Activated CD4-positive, alpha-beta T cell treated with anti-CD3 and anti-CD28 coated beads, Interleukin-2, amount 10 ng/mL, durations not matched to agents 7 days and 5 days (primary cell): ENCODE data around the gene TMEM61. TPM values are rescaled to one million over a fixed set of nuclear protein-coding genes. Genes with fewer than 3 reads are reported as not detected.
A peak's percentile ranks its signal among the peaks of the same experiment; 100 is the strongest.
"Not testable (repeated sequence)": the region's sequence is repeated elsewhere in the genome, so short reads cannot be mapped to it uniquely, and the experiment has no call there.

Experiments used
- CTCF ChIA-PET: fragments of 350-600 bp; sonication (Branson Sonifier 250); formaldehyde crosslinking; loops from one replicate; lab custom pipeline; 2021; ENCODE audit warnings: antibody characterized with exemption; lab: Charles Lee
- POLR2A ChIA-PET: fragments of 350-600 bp; sonication (Branson Sonifier 250); formaldehyde crosslinking; loops from one replicate; lab custom pipeline; 2021; ENCODE audit warnings: antibody characterized with exemption; lab: Charles Lee
- DNase-seq: peaks from one replicate; pipeline ENCODE4 v3.0.0-alpha.2; 2020
- H3K27ac Mint-ChIP-seq: one replicate; pipeline ENCODE4 v1.8.0; 2021; ENCODE audit warnings: mild to moderate bottlenecking, moderate library complexity, mixed read lengths
- H3K27me3 Mint-ChIP-seq: one replicate; pipeline ENCODE4 v1.8.0; 2021; ENCODE audit warnings: mixed read lengths
- H3K36me3 Mint-ChIP-seq: one replicate; pipeline ENCODE4 v1.8.0; 2021; ENCODE audit warnings: low read depth, mixed read lengths
- H3K4me1 Mint-ChIP-seq: one replicate; pipeline ENCODE4 v1.8.0; 2021; ENCODE audit warnings: mixed read lengths
- H3K4me3 Mint-ChIP-seq: one replicate; pipeline ENCODE4 v1.8.0; 2021; ENCODE audit warnings: mild to moderate bottlenecking, moderate library complexity, mixed read lengths
- H3K9me3 Mint-ChIP-seq: one replicate; pipeline ENCODE4 v1.8.0; 2021; ENCODE audit warnings: mixed read lengths
- total RNA-seq, 2 experiments: library from RNA; stranded (reverse); gene quantifications; one replicate each; pipeline ENCODE4 v1.2.3, GENCODE V29; 2021

Gene TMEM61
- total RNA-seq, 2 experiments from 2014 or later: not detected

- Mint-ChIP-seq H3K9me3 (no peaks in the 10 kb centered on the region), H3K27me3 (peaks cover 5% of the 10 kb centered on the region), H3K4me1 (peaks cover 26% of the 10 kb centered on the region), H3K4me3 (no peak overlapping the region), H3K27ac (no peak overlapping the region), H3K36me3 (no peaks in the 10 kb centered on the region)
- POLR2A ChIA-PET: no interaction called here
- CTCF ChIA-PET: interaction anchor here (2.6 to 9.2 kb wide), 3 partner anchors 41 to 73 kb away, joined by 14 to 94 read pairs (median 15); partner anchors contain the start of gene BSND
- no peak for DNase-seq
Measured at GRCh38 chr1:54949053-54949452, 31.4 kb upstream of the TMEM61 start.

GRCh38 chr1:54950006-54950368 is 30.4 kb upstream of the TMEM61 start:
- no peak for DNase-seq
- CTCF ChIA-PET: interaction anchor here (0.7 to 9.2 kb wide), 13 partner anchors 9 to 91 kb away, joined by 3 to 94 read pairs (median 4); partner anchors contain the start of gene BSND
- Mint-ChIP-seq H3K4me1 (peaks cover 24% of the 10 kb centered on the region), H3K27ac (no peak overlapping the region), H3K4me3 (no peak overlapping the region), H3K9me3 (no peaks in the 10 kb centered on the region), H3K36me3 (no peaks in the 10 kb centered on the region), H3K27me3 (peaks cover 6% of the 10 kb centered on the region)
- POLR2A ChIA-PET: no interaction called here

- peak overlapping the region; percentile 68 for H3K27ac Mint-ChIP-seq
Measured at GRCh38 chr1:54950369-54951163, 29.9 kb upstream of the TMEM61 start.

GRCh38 chr1:54951810-54952226 is 28.6 kb upstream of the TMEM61 start:
- ChIA-PET POLR2A (no interaction called here), CTCF (interaction anchor here (0.6 to 9.2 kb wide), 2 partner anchors 45 to 65 kb away, joined by 4 to 94 read pairs; partner anchors contain the start of genes BSND and DHCR24)
- no peak overlapping the region for H3K4me3 Mint-ChIP-seq
- H3K27me3 Mint-ChIP-seq: peaks cover 7% of the 10 kb centered on the region
- H3K9me3 Mint-ChIP-seq: no peaks in the 10 kb centered on the region
- no peaks in the 10 kb centered on the region for H3K36me3 Mint-ChIP-seq
- peaks cover 14% of the 10 kb centered on the region for H3K4me1 Mint-ChIP-seq
- DNase-seq: no peak
- H3K27ac Mint-ChIP-seq: no peak overlapping the region

More at GRCh38 chr1:54950369-54951163, 29.9 kb upstream of the TMEM61 start:
- no peaks in the 10 kb centered on the region for H3K9me3 Mint-ChIP-seq
- H3K4me3 Mint-ChIP-seq: no peak overlapping the region
- H3K27me3 Mint-ChIP-seq: peaks cover 6% of the 10 kb centered on the region
- POLR2A ChIA-PET: no interaction called here
- peak; percentile 60 for DNase-seq
- peaks cover 18% of the 10 kb centered on the region for H3K4me1 Mint-ChIP-seq
- CTCF ChIA-PET: interaction anchor here (0.6 to 9.2 kb wide), 15 partner anchors 10 to 570 kb away, joined by 3 to 94 read pairs (median 4); partner anchors contain the start of gene BSND
- H3K36me3 Mint-ChIP-seq: no peaks in the 10 kb centered on the region

- Mint-ChIP-seq H3K4me3 (no peak overlapping the region), H3K27me3 (peaks cover 13% of the 10 kb centered on the region), H3K9me3 (peaks cover 7% of the 10 kb centered on the region), H3K36me3 (no peaks in the 10 kb centered on the region), H3K4me1 (peaks cover 14% of the 10 kb centered on the region), H3K27ac (no peak overlapping the region)
- ChIA-PET CTCF (interaction anchor here (0.8 to 1.3 kb wide), 3 partner anchors 8 to 25 kb away, joined by 3 to 4 read pairs (median 3); no protein-coding TSS in a partner anchor), POLR2A (no interaction called here)
- no peak for DNase-seq
Measured at GRCh38 chr1:54952950-54953718, 27.3 kb upstream of the TMEM61 start.

GRCh38 chr1:54953846-54954245 is 26.6 kb upstream of the TMEM61 start:
- H3K27ac Mint-ChIP-seq: no peak overlapping the region
- CTCF ChIA-PET: interaction anchor here (0.8 to 1.3 kb wide), 3 partner anchors 9 to 25 kb away, joined by 3 to 4 read pairs (median 3); no protein-coding TSS in a partner anchor
- POLR2A ChIA-PET: no interaction called here
- DNase-seq: no peak
- peaks cover 14% of the 10 kb centered on the region for H3K4me1 Mint-ChIP-seq
- H3K9me3 Mint-ChIP-seq: peaks cover 12% of the 10 kb centered on the region
- H3K27me3 Mint-ChIP-seq: peaks cover 17% of the 10 kb centered on the region
- no peak overlapping the region for H3K4me3 Mint-ChIP-seq
- no peaks in the 10 kb centered on the region for H3K36me3 Mint-ChIP-seq

GRCh38 chr1:54955359-54955758 is 25.1 kb upstream of the TMEM61 start:
- POLR2A ChIA-PET: no interaction called here

GRCh38 chr1:54956726-54957125 is 23.7 kb upstream of the TMEM61 start:
- POLR2A ChIA-PET: no interaction called here
- Mint-ChIP-seq H3K36me3 (no peaks in the 10 kb centered on the region), H3K27ac (no peak overlapping the region), H3K4me1 (no peaks in the 10 kb centered on the region), H3K4me3 (no peak overlapping the region), H3K27me3 (peaks cover 17% of the 10 kb centered on the region), H3K9me3 (peaks cover 12% of the 10 kb centered on the region)
- CTCF ChIA-PET: interaction anchor here (0.9 kb wide), 1 partner anchor 40 kb away, joined by 5 read pairs; no protein-coding TSS in a partner anchor
- no peak for DNase-seq

More at GRCh38 chr1:54955359-54955758, 25.1 kb upstream of the TMEM61 start:
- Mint-ChIP-seq H3K9me3 (peaks cover 12% of the 10 kb centered on the region), H3K27me3 (peaks cover 17% of the 10 kb centered on the region), H3K4me3 (no peak overlapping the region), H3K4me1 (peaks cover 5% of the 10 kb centered on the region), H3K36me3 (no peaks in the 10 kb centered on the region), H3K27ac (no peak overlapping the region)
- no peak for DNase-seq
- CTCF ChIA-PET: no interaction called here

- CTCF ChIA-PET: interaction anchor here (0.6 to 0.7 kb wide), 2 partner anchors 12 to 54 kb away, joined by 3 read pairs; no protein-coding TSS in a partner anchor
- no peak overlapping the region for H3K4me3 Mint-ChIP-seq
- POLR2A ChIA-PET: no interaction called here
- no peaks in the 10 kb centered on the region for H3K36me3 Mint-ChIP-seq
- DNase-seq: no peak
- no peak overlapping the region for H3K27ac Mint-ChIP-seq
- peaks cover 12% of the 10 kb centered on the region for H3K9me3 Mint-ChIP-seq
- H3K27me3 Mint-ChIP-seq: peaks cover 19% of the 10 kb centered on the region
- H3K4me1 Mint-ChIP-seq: no peaks in the 10 kb centered on the region
Measured at GRCh38 chr1:54959241-54959640, 21.2 kb upstream of the TMEM61 start.

- Mint-ChIP-seq H3K4me3 (no peak overlapping the region), H3K9me3 (peaks cover 7% of the 10 kb centered on the region), H3K27me3 (peaks cover 7% of the 10 kb centered on the region), H3K36me3 (no peaks in the 10 kb centered on the region), H3K27ac (no peak overlapping the region), H3K4me1 (peaks cover 9% of the 10 kb centered on the region)
- POLR2A ChIA-PET: no interaction called here
- CTCF ChIA-PET: interaction anchor here (0.7 to 2.1 kb wide), 3 partner anchors 12 to 110 kb away, joined by 3 to 7 read pairs (median 4); no protein-coding TSS in a partner anchor
- DNase-seq: no peak
Measured at GRCh38 chr1:54962612-54963395, 17.6 kb upstream of the TMEM61 start.

- H3K4me3 Mint-ChIP-seq, H3K27ac Mint-ChIP-seq, DNase-seq, H3K36me3 Mint-ChIP-seq, H3K9me3 Mint-ChIP-seq, H3K4me1 Mint-ChIP-seq, H3K27me3 Mint-ChIP-seq, POLR2A ChIA-PET: not testable (repeated sequence)
- CTCF ChIA-PET: interaction anchor here (2.1 kb wide), 1 partner anchor 18 kb away, joined by 7 read pairs; no protein-coding TSS in a partner anchor
Measured at GRCh38 chr1:54963829-54964228, 16.6 kb upstream of the TMEM61 start.
